ENCODE measurements around the gene SF3B2. TPM values are rescaled to one million over a fixed set of nuclear protein-coding genes. Genes with fewer than 3 reads are reported as not detected.

The SF3B2 gene
- total RNA-seq, 1 donor: 158 TPM

DNA sequence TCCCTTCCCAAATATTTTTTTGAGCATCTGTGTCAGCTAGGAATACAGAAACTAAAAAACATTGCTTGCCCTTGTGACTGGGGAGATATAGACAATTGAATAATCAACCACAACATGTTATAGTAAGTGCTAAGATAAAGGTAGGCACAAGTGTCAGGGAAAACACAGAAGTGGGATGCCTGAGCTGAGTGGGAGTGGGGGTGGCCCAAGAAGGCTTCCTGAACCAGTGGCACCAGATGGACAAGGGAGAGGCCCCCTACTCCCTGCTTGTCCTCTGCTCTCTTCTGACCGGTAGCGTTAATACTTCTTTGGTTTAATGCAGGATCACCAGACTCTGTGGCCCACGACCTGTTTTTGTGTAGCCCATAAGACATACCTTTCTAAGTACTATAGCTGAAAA lies 66.7 kb downstream of the SF3B2 start:
- no peak overlapping the region for H3K4me3 ChIP-seq (ENCODE audit: low read depth, low read length)
- no peak for DNase-seq (ENCODE audit: low read depth)
- TF ChIP-seq, protein P1, sequence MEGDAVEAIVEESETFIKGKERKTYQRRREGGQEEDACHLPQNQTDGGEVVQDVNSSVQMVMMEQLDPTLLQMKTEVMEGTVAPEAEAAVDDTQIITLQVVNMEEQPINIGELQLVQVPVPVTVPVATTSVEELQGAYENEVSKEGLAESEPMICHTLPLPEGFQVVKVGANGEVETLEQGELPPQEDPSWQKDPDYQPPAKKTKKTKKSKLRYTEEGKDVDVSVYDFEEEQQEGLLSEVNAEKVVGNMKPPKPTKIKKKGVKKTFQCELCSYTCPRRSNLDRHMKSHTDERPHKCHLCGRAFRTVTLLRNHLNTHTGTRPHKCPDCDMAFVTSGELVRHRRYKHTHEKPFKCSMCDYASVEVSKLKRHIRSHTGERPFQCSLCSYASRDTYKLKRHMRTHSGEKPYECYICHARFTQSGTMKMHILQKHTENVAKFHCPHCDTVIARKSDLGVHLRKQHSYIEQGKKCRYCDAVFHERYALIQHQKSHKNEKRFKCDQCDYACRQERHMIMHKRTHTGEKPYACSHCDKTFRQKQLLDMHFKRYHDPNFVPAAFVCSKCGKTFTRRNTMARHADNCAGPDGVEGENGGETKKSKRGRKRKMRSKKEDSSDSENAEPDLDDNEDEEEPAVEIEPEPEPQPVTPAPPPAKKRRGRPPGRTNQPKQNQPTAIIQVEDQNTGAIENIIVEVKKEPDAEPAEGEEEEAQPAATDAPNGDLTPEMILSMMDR (IDR thresholded peaks at IDR 0.05; ENCODE audit: insufficient read depth, low read length): no peak

Other genes starting within 250 kb of the SF3B2 start
- 1.6 and 3.3 TPM in 2 replicates for gene SNX32, start 218.4 kb upstream of the SF3B2 start, total RNA-seq (ENCODE audit: low replicate concordance)
- 673 and 713 TPM in 2 replicates for gene CFL1, start 194.2 kb upstream of the SF3B2 start, total RNA-seq (ENCODE audit: low replicate concordance)
- gene MUS81, start 191.9 kb upstream of the SF3B2 start, total RNA-seq (ENCODE audit: low replicate concordance): 26.3 and 31.8 TPM in 2 replicates
- gene EFEMP2, start 179.6 kb upstream of the SF3B2 start, total RNA-seq (ENCODE audit: low replicate concordance): 57.3 and 105 TPM in 2 replicates
- not detected in 2 replicates for gene CTSW, start 172.5 kb upstream of the SF3B2 start, total RNA-seq (ENCODE audit: low replicate concordance)
- 71.7 and 157 TPM in 2 replicates for gene FIBP, start 163.9 kb upstream of the SF3B2 start, total RNA-seq (ENCODE audit: low replicate concordance)
- 75.0 and 288 TPM in 2 replicates for gene CCDC85B, start 161.7 kb upstream of the SF3B2 start, total RNA-seq (ENCODE audit: low replicate concordance)
- gene FOSL1, start 152.0 kb upstream of the SF3B2 start, total RNA-seq (ENCODE audit: low replicate concordance): 11.4 and 73.9 TPM in 2 replicates
- 9.6 and 44.8 TPM in 2 replicates for gene C11orf68, start 133.3 kb upstream of the SF3B2 start, total RNA-seq (ENCODE audit: low replicate concordance)
- 155 and 317 TPM in 2 replicates for gene DRAP1, start 132.9 kb upstream of the SF3B2 start, total RNA-seq (ENCODE audit: low replicate concordance)
- gene TSGA10IP, start 106.9 kb upstream of the SF3B2 start, total RNA-seq (ENCODE audit: low replicate concordance): not detected in 2 replicates
- 22.7 and 71.2 TPM in 2 replicates for gene SART1, start 90.6 kb upstream of the SF3B2 start, total RNA-seq (ENCODE audit: low replicate concordance)
- 21.9 and 26.4 TPM in 2 replicates for gene EIF1AD, start 50.2 kb upstream of the SF3B2 start, total RNA-seq (ENCODE audit: low replicate concordance)
- gene BANF1, start 49.9 kb upstream of the SF3B2 start, total RNA-seq (ENCODE audit: low replicate concordance): 44.1 and 57.7 TPM in 2 replicates
- 1.7 TPM in 1 of 2 replicates, not detected in the other for gene CST6, start 40.4 kb upstream of the SF3B2 start, total RNA-seq (ENCODE audit: low replicate concordance)
- not detected in 2 replicates for gene CATSPER1, start 25.9 kb upstream of the SF3B2 start, total RNA-seq (ENCODE audit: low replicate concordance)
- not detected in 2 replicates for gene GAL3ST3, start 3.2 kb upstream of the SF3B2 start, total RNA-seq (ENCODE audit: low replicate concordance)
- gene PACS1, start 17.9 kb downstream of the SF3B2 start, total RNA-seq (ENCODE audit: low replicate concordance): 18.6 and 31.5 TPM in 2 replicates
- 11.5 and 15.9 TPM in 2 replicates for gene KLC2, start 205.3 kb downstream of the SF3B2 start, total RNA-seq (ENCODE audit: low replicate concordance)
- 69.1 and 85.1 TPM in 2 replicates for gene RAB1B, start 216.3 kb downstream of the SF3B2 start, total RNA-seq (ENCODE audit: low replicate concordance)
- gene CNIH2, start 225.8 kb downstream of the SF3B2 start, total RNA-seq (ENCODE audit: low replicate concordance): 1.1 TPM in 1 of 2 replicates, not detected in the other
- gene YIF1A, start 236.8 kb downstream of the SF3B2 start, total RNA-seq (ENCODE audit: low replicate concordance): 35.0 and 119 TPM in 2 replicates
- gene TMEM151A, start 239.5 kb downstream of the SF3B2 start, total RNA-seq (ENCODE audit: low replicate concordance): 0.27 and 0.41 TPM in 2 replicates